ENCODE measurements around the gene PDP2. TPM values are rescaled to one million over a fixed set of nuclear protein-coding genes. Genes with fewer than 3 reads are reported as not detected.
"Not testable (repeated sequence)": the region's sequence is repeated elsewhere in the genome, so short reads cannot be mapped to it uniquely, and the experiment has no call there.

PDP2 gene
- total RNA-seq, 6 donors from 2014 or later: 12.3 to 24.6 (median 17.4) TPM

- DNase-seq (peak in 1 of 2 donors; percentile 72), ATAC-seq (ENCODE audit: low FRiP score in 2 of 2) (peak; percentile 81 to 82)
- H3K9me3 ChIP-seq: no peaks in the 10 kb centered on the region
- no peak for TF ChIP-seq POLR2AphosphoS5 (IDR thresholded peaks at IDR 0.05)
- TF ChIP-seq CTCF (IDR thresholded peaks at IDR 0.05): peak; percentile 48 to 84 (median 75)
- 52 to 58% methylated on average over 6 to 11 of the region's 11 CpGs for WGBS, 2 donors
- H3K27ac ChIP-seq: no peak overlapping the region
- H3K36me3 ChIP-seq: peaks cover 0 to 3% (median 0%) of the 10 kb centered on the region in 4 donors
- H3K4me3 ChIP-seq: no peak overlapping the region
- H3K4me1 ChIP-seq: peaks cover 11 to 20% (median 15%) of the 10 kb centered on the region in 4 donors
- no peaks in the 10 kb centered on the region for H3K27me3 ChIP-seq
Observed at GRCh38 chr16:66894948-66895688, 14.8 kb downstream of the PDP2 start.

- Histone ChIP-seq H3K4me3 (no peak overlapping the region), H3K4me1 (peaks cover 16 to 26% (median 19%) of the 10 kb centered on the region in 4 donors), H3K27ac (no peak overlapping the region), H3K27me3 (no peaks in the 10 kb centered on the region), H3K9me3 (no peaks in the 10 kb centered on the region), H3K36me3 (peaks cover 0 to 3% (median 0%) of the 10 kb centered on the region in 4 donors)
- ATAC-seq (ENCODE audit: low FRiP score in 2 of 2) (no peak), DNase-seq (no peak)
- WGBS, 2 donors: 87 to 96% methylated on average over 5 of the region's 5 CpGs
- TF ChIP-seq EP300 (IDR thresholded peaks at IDR 0.05): no peak
- TF ChIP-seq CTCF (IDR thresholded peaks at IDR 0.05): no peak
- no peak for TF ChIP-seq POLR2A (IDR thresholded peaks at IDR 0.05)
- no peak for TF ChIP-seq POLR2AphosphoS5 (IDR thresholded peaks at IDR 0.05)
Observed at GRCh38 chr16:66895689-66895979, 15.3 kb downstream of the PDP2 start.

- Histone ChIP-seq H3K4me1 (peaks cover 19 to 29% (median 23%) of the 10 kb centered on the region in 4 donors), H3K27me3 (no peaks in the 10 kb centered on the region), H3K9me3 (no peaks in the 10 kb centered on the region), H3K36me3 (peaks cover 0 to 3% (median 0%) of the 10 kb centered on the region in 4 donors), H3K4me3 (no peak overlapping the region), H3K27ac (no peak overlapping the region)
- no peak for ATAC-seq (ENCODE audit: low FRiP score in 2 of 2)
- TF ChIP-seq POLR2AphosphoS5 (IDR thresholded peaks at IDR 0.05) (no peak), POLR2A (IDR thresholded peaks at IDR 0.05) (no peak), CTCF (IDR thresholded peaks at IDR 0.05) (no peak), EP300 (IDR thresholded peaks at IDR 0.05) (no peak)
- DNase-seq: no peak
- WGBS, 2 donors: 95 to 100% methylated on average over 3 of the region's 3 CpGs
Observed at GRCh38 chr16:66895999-66896398, 15.7 kb downstream of the PDP2 start.

GRCh38 chr16:66896682-66897081, 16.4 kb downstream of the PDP2 start:
- H3K36me3 ChIP-seq; DNase-seq; ATAC-seq (ENCODE audit: low FRiP score in 2 of 2); H3K9me3 ChIP-seq; H3K27ac ChIP-seq; H3K4me3 ChIP-seq; H3K27me3 ChIP-seq: not testable (repeated sequence)
- 79 to 81% methylated on average over 5 of the region's 5 CpGs for WGBS, 2 donors
- H3K4me1 ChIP-seq: peaks cover 24 to 32% (median 29%) of the 10 kb centered on the region in 4 donors

- no peak for DNase-seq
- H3K27ac ChIP-seq: peak overlapping the region in 2 of 4 donors; percentile 73 to 85
Observed at GRCh38 chr16:66898207-66898606, 17.9 kb downstream of the PDP2 start.

More at GRCh38 chr16:66898207-66898606, 17.9 kb downstream of the PDP2 start:
- Histone ChIP-seq H3K4me3 (no peak overlapping the region), H3K9me3 (no peaks in the 10 kb centered on the region), H3K4me1 (peaks cover 26 to 34% (median 29%) of the 10 kb centered on the region in 4 donors), H3K27me3 (no peaks in the 10 kb centered on the region), H3K36me3 (no peaks in the 10 kb centered on the region)
- TF ChIP-seq POLR2AphosphoS5 (IDR thresholded peaks at IDR 0.05): no peak
- no peak for TF ChIP-seq POLR2A (IDR thresholded peaks at IDR 0.05)
- TF ChIP-seq EP300 (IDR thresholded peaks at IDR 0.05): no peak
- no peak for TF ChIP-seq CTCF (IDR thresholded peaks at IDR 0.05)
- ATAC-seq (ENCODE audit: low FRiP score in 2 of 2): no peak
- whole genome bisulfite sequencing, 2 donors: 67% methylated on average over 3 of the region's 3 CpGs
